HEK293T (cell line): ENCODE measurements around the gene MRPL11.

Experiments used
- CTCF ChIA-PET: fragments of 350-600 bp; formaldehyde crosslinking; extraction: SDS; loops from one replicate; lab custom pipeline; 2021; ENCODE audit warnings: antibody characterized with exemption, inconsistent platforms; lab: Yijun Ruan, JAX
- POLR2A ChIA-PET: fragments of 350-600 bp; formaldehyde crosslinking; extraction: SDS; loops from one replicate; lab custom pipeline; 2020; ENCODE audit warnings: antibody characterized with exemption, inconsistent platforms; lab: Yijun Ruan, JAX
- DNase-seq: peaks from one replicate; pipeline ENCODE4 v3.0.0; 2012; ENCODE audit warnings: mixed read lengths; ENCODE audit errors: extremely low spot score
- ARNT ChIP-seq: fragments of 450-650 bp; IDR thresholded peaks from 2 replicates; pipeline ENCODE4 v1.6.1; 2017; ENCODE audit warnings: mild to moderate bottlenecking
- BHLHE40 ChIP-seq: fragments of 450-650 bp; IDR thresholded peaks from 2 replicates; pipeline ENCODE4 v1.6.1; 2016; ENCODE audit warnings: mild to moderate bottlenecking, moderate library complexity, borderline replicate concordance
- CTBP1 ChIP-seq: fragments of 450-650 bp; IDR thresholded peaks from 2 replicates; pipeline ENCODE4 v1.6.1; 2016; ENCODE audit warnings: borderline replicate concordance
- ELF4 ChIP-seq: fragments of 450-650 bp; IDR thresholded peaks from 2 replicates; pipeline ENCODE4 v1.6.1; 2017; ENCODE audit warnings: antibody characterized with exemption
- FOXA1 ChIP-seq: fragments of 450-650 bp; IDR thresholded peaks from 2 replicates; pipeline ENCODE4 v1.6.1; 2016; ENCODE audit warnings: mild to moderate bottlenecking
- FOXK2 ChIP-seq: fragments of 450-650 bp; IDR thresholded peaks from 2 replicates; pipeline ENCODE4 v1.6.1; 2016; ENCODE audit warnings: mild to moderate bottlenecking
- FOXM1 ChIP-seq: fragments of 450-650 bp; IDR thresholded peaks from 2 replicates; pipeline ENCODE4 v1.6.1; 2017; ENCODE audit warnings: mild to moderate bottlenecking, borderline replicate concordance
- HDGF ChIP-seq: fragments of 450-650 bp; IDR thresholded peaks from 2 replicates; pipeline ENCODE4 v1.6.1; 2017; ENCODE audit warnings: antibody characterized with exemption, borderline replicate concordance
- L3MBTL2 ChIP-seq: fragments of 450-650 bp; conservative IDR thresholded peaks from 2 replicates; pipeline ENCODE4 v1.6.1; 2016; ENCODE audit warnings: mild to moderate bottlenecking
- LEF1 ChIP-seq: fragments of 450-650 bp; IDR thresholded peaks from 2 replicates; pipeline ENCODE4 v1.6.1; 2017; ENCODE audit warnings: mild to moderate bottlenecking, borderline replicate concordance
- NFRKB ChIP-seq: fragments of 450-650 bp; IDR thresholded peaks from 2 replicates; pipeline ENCODE4 v1.6.1; 2016; ENCODE audit warnings: mild to moderate bottlenecking, moderate library complexity
- PKNOX1 ChIP-seq: fragments of 450-650 bp; IDR thresholded peaks from 2 replicates; pipeline ENCODE4 v1.6.1; 2016
- SP1 ChIP-seq: fragments of 450-650 bp; IDR thresholded peaks from 2 replicates; pipeline ENCODE4 v1.6.1; 2017
- SUZ12 ChIP-seq: fragments of 450-650 bp; IDR thresholded peaks from 2 replicates; pipeline ENCODE4 v1.6.1; 2016; ENCODE audit warnings: mild to moderate bottlenecking
- TARDBP ChIP-seq: fragments of 450-650 bp; IDR thresholded peaks from 2 replicates; pipeline ENCODE4 v1.6.1; 2016
- ZNF384 ChIP-seq: fragments of 450-650 bp; IDR thresholded peaks from 2 replicates; pipeline ENCODE4 v1.6.1; 2016

MRPL11 gene

GRCh38 chr11:66438504-66439466, at the start of gene MRPL11:
Gene MRPL11 (minus strand): TSS chr11:66438848. CDS start chr11:66438754, 94 bp downstream.
- peak; percentile 94 for DNase-seq
- ChIA-PET CTCF (interaction anchor here (0.7 to 1.8 kb wide), 14 partner anchors 8 to 239 kb away, joined by 3 to 12 read pairs (median 4); partner anchors contain the start of genes DPP3, PELI3 and RBM4B), POLR2A (interaction anchor here (0.6 to 1.6 kb wide), 14 partner anchors 14 to 417 kb away, joined by 3 to 9 read pairs (median 4); partner anchors contain the start of genes BBS1, DPP3, PELI3 and RBM4B)
- TF ChIP-seq FOXM1 (no peak), L3MBTL2 (peak; percentile 54), BHLHE40 (no peak), NFRKB (no peak), HDGF (no peak), ELF4 (peak; percentile 73)

GRCh38 chr11:66484806-66485380, 46.2 kb upstream of the MRPL11 start:
- CTCF ChIA-PET: no interaction called here
- TF ChIP-seq SUZ12 (no peak), PKNOX1 (no peak), SP1 (no peak)
- POLR2A ChIA-PET: no interaction called here
- DNase-seq: no peak

DNA sequence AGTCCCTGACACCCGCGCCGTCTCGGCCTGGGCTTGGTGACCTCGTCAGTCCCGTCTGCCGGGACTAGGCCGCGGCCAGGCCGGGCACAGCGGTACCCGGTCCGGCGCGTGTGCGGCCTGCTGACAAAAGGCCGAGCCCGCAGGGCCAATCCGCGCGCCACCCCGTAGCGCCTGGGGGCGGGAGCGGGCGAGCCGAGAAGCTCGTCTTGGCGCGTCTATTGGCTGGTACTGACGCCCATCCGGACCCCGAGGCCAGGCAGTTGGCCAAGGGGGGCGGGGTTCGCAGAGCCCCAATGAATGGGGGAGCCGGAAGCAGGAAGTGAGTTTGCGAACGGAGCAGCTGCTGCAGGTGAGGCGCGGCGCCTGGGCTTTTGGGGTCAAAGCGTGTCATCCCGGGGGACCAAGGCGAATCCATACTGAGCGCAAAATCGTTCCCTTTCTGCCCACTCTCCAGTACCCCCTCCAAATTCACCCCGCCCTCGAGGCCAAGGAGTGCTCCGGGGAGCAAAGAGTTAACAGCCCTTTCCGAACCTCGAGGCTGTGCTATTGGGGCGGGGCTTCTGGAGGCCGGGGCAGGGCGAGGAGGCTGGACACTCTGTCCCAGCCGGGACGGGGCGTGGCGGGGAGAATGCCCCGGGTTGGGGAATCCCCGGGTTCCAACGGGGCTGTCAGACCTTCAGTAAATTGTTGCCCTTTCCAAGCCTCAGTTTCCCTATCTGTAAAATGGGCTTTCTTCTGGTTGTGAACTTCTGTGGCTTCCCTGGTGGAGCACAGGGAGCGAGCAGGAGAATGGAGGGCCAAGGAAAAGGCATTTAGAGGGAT, 41.7 kb upstream of the MRPL11 start, which contains the start of gene DPP3:
DPP3 (plus strand) TSS at position 318 of the 822 bp plus-strand sequence. CDS start 1,767 bp downstream, outside the sequence.
- DNase-seq: peak; percentile 96
- TF ChIP-seq PKNOX1 (peak; percentile 98), L3MBTL2 (peak; percentile 77), ELF4 (peak; percentile 94), FOXK2 (no peak), FOXM1 (no peak), SUZ12 (no peak)
- ChIA-PET POLR2A (interaction anchor here (0.5 to 2.7 kb wide), 14 partner anchors 9 to 198 kb away, joined by 3 to 14 read pairs (median 6); partner anchors contain the start of genes ACTN3, MRPL11, PELI3 and RBM4B), CTCF (interaction anchor here (1.0 to 1.1 kb wide), 3 partner anchors 11 to 71 kb away, joined by 3 to 7 read pairs (median 6); partner anchors contain the start of gene MRPL11)

DNA sequence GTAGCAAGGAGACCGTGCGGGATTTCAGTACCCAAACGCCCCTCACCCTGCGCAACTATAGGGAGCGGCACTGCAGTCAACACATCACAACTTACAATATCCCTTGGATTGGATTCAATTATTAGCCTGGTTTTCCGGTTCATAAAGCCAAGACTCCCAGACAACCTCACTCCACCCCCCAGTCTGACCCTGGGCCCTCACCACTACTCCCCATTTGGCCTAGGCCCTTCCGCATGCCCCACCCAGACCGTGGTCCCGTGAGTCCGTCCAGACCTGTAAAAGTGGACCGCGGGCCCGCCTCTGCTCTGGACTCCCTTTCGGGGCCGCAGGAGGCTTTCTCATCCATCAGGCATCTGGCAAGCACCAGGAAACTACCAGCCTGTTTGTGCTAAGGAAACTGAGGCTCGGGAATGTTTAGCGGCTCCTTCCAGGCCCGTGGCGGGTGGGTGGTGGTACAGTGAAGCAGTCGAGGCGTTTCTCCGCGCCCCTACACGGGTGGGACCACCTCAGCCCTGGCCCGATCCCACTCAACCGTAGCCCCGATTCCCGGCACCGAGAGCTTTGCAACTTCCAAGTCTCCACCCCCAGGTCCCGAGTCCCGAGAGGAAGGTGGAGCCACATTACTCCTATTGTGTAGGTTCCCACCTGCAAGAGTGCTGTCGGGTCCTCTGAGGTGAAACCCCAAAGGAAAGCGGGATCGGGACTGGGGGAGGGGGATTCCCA, 40.9 kb upstream of the MRPL11 start:
- POLR2A ChIA-PET: interaction anchor here (0.9 to 2.7 kb wide), 13 partner anchors 9 to 198 kb away, joined by 3 to 14 read pairs (median 6); partner anchors contain the start of genes ACTN3, BBS1, MRPL11 and PELI3
- no peak for DNase-seq

DNA sequence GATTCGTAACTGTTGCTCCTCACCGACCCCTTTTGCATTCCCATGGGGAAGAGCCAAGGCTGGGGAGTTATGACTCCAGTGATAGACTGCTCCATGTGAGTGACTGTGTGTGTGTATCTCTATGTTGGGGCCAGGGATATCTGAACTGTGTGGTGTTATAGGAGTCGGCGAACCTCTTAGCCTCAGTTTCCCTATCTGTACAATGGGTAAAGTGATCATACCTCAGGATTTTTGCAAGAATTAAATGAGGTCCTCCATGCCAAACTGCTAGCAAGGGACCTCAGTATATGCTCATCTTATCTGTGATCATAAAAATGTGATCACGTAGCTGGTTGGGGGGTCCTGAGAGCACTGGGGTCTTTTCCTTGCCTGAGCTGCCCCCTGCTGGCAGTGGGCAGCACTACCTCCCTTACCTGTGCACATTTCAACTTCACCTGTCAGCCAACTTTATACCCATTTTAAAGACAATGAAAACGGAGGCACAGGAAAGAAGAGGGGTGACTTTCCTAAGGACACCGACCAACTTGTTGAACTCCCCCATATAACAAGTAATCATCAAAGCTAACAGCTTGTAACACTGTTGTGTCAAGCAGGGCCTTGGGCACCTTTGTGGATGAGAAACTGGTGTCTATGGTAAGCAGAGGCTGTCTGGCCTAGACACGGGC, 40.2 kb upstream of the MRPL11 start:
- POLR2A ChIA-PET: interaction anchor here (1.1 to 2.7 kb wide), 2 partner anchors 12 to 32 kb away, joined by 3 to 11 read pairs; partner anchors contain the start of genes BBS1 and PELI3
- CTCF ChIA-PET: interaction anchor here (0.6 to 1.2 kb wide), 5 partner anchors 8 to 71 kb away, joined by 3 to 8 read pairs (median 4); no protein-coding TSS in a partner anchor
- DNase-seq: no peak
- TF ChIP-seq FOXK2 (no peak), ZNF384 (no peak), FOXA1 (no peak), NFRKB (no peak), TARDBP (no peak), CTBP1 (peak; percentile 32; the same call in 1 of the 2 replicates), ARNT (no peak), SP1 (no peak), PKNOX1 (peak; percentile 77), SUZ12 (no peak), LEF1 (no peak), L3MBTL2 (no peak), ELF4 (no peak), HDGF (no peak)

More for the DNA sequence above, 40.9 kb upstream of the MRPL11 start:
- CTCF ChIA-PET: interaction anchor here (0.6 to 1.2 kb wide), 8 partner anchors 9 to 72 kb away, joined by 3 to 8 read pairs (median 4); partner anchors contain the start of gene MRPL11
- TF ChIP-seq BHLHE40 (no peak), L3MBTL2 (no peak), SP1 (no peak), FOXK2 (no peak), CTBP1 (no peak), FOXA1 (no peak), TARDBP (no peak), HDGF (no peak), FOXM1 (no peak), ELF4 (no peak)
